ENCODE data around the gene UBLCP1.

The UBLCP1 gene, protein sequence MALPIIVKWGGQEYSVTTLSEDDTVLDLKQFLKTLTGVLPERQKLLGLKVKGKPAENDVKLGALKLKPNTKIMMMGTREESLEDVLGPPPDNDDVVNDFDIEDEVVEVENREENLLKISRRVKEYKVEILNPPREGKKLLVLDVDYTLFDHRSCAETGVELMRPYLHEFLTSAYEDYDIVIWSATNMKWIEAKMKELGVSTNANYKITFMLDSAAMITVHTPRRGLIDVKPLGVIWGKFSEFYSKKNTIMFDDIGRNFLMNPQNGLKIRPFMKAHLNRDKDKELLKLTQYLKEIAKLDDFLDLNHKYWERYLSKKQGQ

DNA sequence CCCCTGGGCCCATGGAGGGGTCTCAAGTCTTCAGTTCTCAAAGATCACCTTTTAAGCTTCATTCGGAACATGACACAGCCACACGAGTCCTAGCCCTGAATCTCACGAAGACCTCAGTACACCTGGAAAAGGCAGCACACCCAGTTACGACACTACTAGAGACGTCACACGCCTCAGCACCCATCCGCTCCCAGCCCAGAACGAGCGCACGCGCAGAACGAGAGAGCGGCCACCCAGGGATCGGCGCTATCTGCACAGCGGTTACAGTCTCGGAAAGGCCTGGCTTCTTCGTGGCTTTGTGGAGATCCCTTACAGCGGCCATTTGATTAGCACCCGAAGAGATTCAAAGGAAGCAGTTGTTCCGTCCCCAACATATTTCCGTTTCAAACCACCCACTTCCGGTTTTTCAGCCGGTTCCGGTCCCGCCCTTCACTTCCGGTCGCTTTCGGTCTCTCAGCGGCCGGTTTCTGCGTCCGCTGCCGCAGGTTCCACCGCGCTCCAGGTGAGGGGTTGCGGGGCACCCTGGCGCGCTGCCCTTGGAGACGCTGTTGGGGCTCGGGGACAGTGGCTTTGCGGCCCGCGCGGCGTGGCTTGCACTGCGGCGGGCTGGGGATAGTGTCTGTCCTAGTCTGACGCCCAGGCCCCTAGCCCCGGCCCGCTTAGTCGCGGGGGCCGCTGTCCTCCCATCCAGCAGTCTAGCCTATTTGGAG lies at the start of gene UBLCP1:
UBLCP1 (plus strand) TSS at position 432 of the 710 bp plus-strand sequence. CDS start 5,626 bp downstream, outside the sequence.
- no peak for TF ChIP-seq GATA2 (IDR thresholded peaks at IDR 0.05; ENCODE audit: low read depth, low read length)

- TF ChIP-seq GATA3 (IDR thresholded peaks at IDR 0.05; ENCODE audit: low read depth, low read length) (no peak), GATA2 (IDR thresholded peaks at IDR 0.05; ENCODE audit: low read depth, low read length) (no peak)
Observed at GRCh38 chr5:159214486-159215271, 48.4 kb upstream of the UBLCP1 start.

GRCh38 chr5:159215886-159216285 lies 47.2 kb upstream of the UBLCP1 start:
- no peak for TF ChIP-seq GATA2 (IDR thresholded peaks at IDR 0.05; ENCODE audit: low read depth, low read length)
- no peak for TF ChIP-seq GATA3 (IDR thresholded peaks at IDR 0.05; ENCODE audit: low read depth, low read length)

GRCh38 chr5:159216454-159216853 lies 46.6 kb upstream of the UBLCP1 start:
- TF ChIP-seq GATA3 (IDR thresholded peaks at IDR 0.05; ENCODE audit: low read depth, low read length) (peak; percentile 30; the same call in 1 of the 2 replicates), GATA2 (IDR thresholded peaks at IDR 0.05; ENCODE audit: low read depth, low read length) (no peak; the same call in 1 of the 2 replicates)

- TF ChIP-seq GATA2 (IDR thresholded peaks at IDR 0.05; ENCODE audit: low read depth, low read length) = no peak
- TF ChIP-seq GATA3 (IDR thresholded peaks at IDR 0.05; ENCODE audit: low read depth, low read length) = no peak
Observed at GRCh38 chr5:159217236-159217635, 45.9 kb upstream of the UBLCP1 start.

DNA sequence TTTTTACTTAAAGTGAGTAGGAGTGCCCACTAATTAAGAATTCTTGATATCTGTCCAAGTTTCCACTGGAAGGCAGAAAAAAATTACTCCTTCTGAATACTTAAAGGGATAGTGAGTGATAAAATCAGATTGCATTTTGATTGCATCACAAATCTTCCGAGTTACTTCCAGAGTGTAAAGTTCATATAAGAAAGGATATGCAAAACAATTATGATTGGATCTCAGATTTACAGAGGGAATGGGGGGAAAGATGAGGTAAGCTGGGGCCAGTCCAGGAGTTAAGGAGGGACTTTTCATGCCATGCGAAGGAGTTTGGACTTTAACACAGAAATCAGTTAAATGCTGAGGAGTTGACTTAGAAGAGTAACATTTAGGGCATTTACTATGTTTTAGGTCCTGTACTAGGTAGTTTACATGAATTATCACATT lies 44.5 kb upstream of the UBLCP1 start:
- no peak for TF ChIP-seq GATA3 (IDR thresholded peaks at IDR 0.05; ENCODE audit: low read depth, low read length)
- TF ChIP-seq GATA2 (IDR thresholded peaks at IDR 0.05; ENCODE audit: low read depth, low read length) = no peak

- TF ChIP-seq GATA2 (IDR thresholded peaks at IDR 0.05; ENCODE audit: low read depth, low read length) (no peak), GATA3 (IDR thresholded peaks at IDR 0.05; ENCODE audit: low read depth, low read length) (no peak)
Observed at GRCh38 chr5:159220206-159220605, 42.9 kb upstream of the UBLCP1 start.

GRCh38 chr5:159223469-159223868 lies 39.6 kb upstream of the UBLCP1 start:
- TF ChIP-seq GATA2 (IDR thresholded peaks at IDR 0.05; ENCODE audit: low read depth, low read length) = no peak
- no peak for TF ChIP-seq GATA3 (IDR thresholded peaks at IDR 0.05; ENCODE audit: low read depth, low read length)

DNA sequence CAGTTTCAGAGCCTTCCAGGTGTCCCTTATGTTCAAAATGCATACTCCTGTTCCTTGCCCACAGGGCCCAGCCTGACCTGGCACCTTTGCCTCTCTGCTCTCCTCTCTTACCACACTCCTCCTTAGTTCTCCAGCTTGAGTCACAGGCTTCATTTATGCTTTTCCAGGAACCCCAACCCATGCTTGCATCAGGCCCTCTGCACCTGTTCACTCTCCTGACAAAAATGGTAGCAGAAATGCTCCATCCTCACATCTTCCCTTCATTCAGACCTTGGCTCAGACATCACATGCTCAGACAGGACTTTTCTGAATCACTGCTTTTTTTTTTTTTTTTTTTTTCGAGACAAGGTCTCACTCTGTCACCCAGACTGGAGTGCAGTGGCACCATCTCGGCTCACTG lies 38.6 kb upstream of the UBLCP1 start:
- TF ChIP-seq GATA3 (IDR thresholded peaks at IDR 0.05; ENCODE audit: low read depth, low read length) (no peak), GATA2 (IDR thresholded peaks at IDR 0.05; ENCODE audit: low read depth, low read length) (no peak)

GRCh38 chr5:159226451-159226850 lies 36.6 kb upstream of the UBLCP1 start:
- TF ChIP-seq GATA2 (IDR thresholded peaks at IDR 0.05; ENCODE audit: low read depth, low read length) = no peak

DNA sequence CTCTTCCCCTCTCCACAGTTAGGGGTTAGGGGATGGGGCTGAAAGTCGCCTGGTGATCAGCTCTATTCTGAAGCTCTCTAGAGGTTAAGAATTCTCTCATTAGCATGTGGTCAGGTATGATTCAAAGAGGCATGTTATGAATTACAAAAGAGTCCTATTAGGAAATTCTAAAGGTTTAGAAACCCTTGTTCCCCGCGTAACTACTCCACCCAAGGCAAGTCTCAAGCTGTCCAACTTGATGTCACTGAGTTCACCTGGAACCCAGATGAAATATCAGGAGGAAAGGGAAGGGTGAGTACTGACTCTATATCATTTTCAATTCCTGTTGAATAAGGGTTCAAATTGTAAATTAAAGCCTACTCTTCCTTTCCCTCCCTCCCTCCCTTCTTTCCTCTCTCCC lies 35.6 kb upstream of the UBLCP1 start:
- TF ChIP-seq GATA3 (IDR thresholded peaks at IDR 0.05; ENCODE audit: low read depth, low read length) = no peak

GRCh38 chr5:159230657-159231056 lies 32.4 kb upstream of the UBLCP1 start:
- TF ChIP-seq GATA3 (IDR thresholded peaks at IDR 0.05; ENCODE audit: low read depth, low read length) = no peak
- TF ChIP-seq GATA2 (IDR thresholded peaks at IDR 0.05; ENCODE audit: low read depth, low read length) = no peak

GRCh38 chr5:159231167-159231566 lies 31.9 kb upstream of the UBLCP1 start:
- no peak for TF ChIP-seq GATA2 (IDR thresholded peaks at IDR 0.05; ENCODE audit: low read depth, low read length)
- no peak for TF ChIP-seq GATA3 (IDR thresholded peaks at IDR 0.05; ENCODE audit: low read depth, low read length)

GRCh38 chr5:159240301-159240870 lies 22.7 kb upstream of the UBLCP1 start:
- TF ChIP-seq GATA3 (IDR thresholded peaks at IDR 0.05; ENCODE audit: low read depth, low read length) = no peak
- no peak for TF ChIP-seq GATA2 (IDR thresholded peaks at IDR 0.05; ENCODE audit: low read depth, low read length)
